Central memory CD8-positive, alpha-beta T cell (primary cell): Measurements from ENCODE around the gene CABLES1.

ENCODE experiments used
- ATAC-seq: fragments of 150-1000 bp; cut with Tn5 transposase; replicated peaks from 2 replicates; pipeline ENCODE4 v1.10.0; 2022; ENCODE audit warnings: mild to moderate bottlenecking, moderate FRiP score, moderate number of reproducible peaks; ENCODE audit not compliant: poor library complexity, severe bottlenecking; ENCODE audit errors: extremely low read depth
- DNase-seq, 2 donors: peaks; one replicate each; pipeline ENCODE4 v3.0.0; 2021; ENCODE audit warnings: low spot score in 2 of 2
- H3K27ac Mint-ChIP-seq: one replicate; pipeline ENCODE4 v1.8.0; 2022; ENCODE audit warnings: low read depth, mild to moderate bottlenecking, moderate library complexity, mixed read lengths
- H3K27me3 Mint-ChIP-seq: one replicate; pipeline ENCODE4 v1.8.0; 2022; ENCODE audit warnings: mixed read lengths
- H3K36me3 Mint-ChIP-seq: one replicate; pipeline ENCODE4 v1.8.0; 2022; ENCODE audit warnings: mild to moderate bottlenecking, moderate library complexity, mixed read lengths; ENCODE audit not compliant: insufficient read depth
- H3K4me1 Mint-ChIP-seq: one replicate; pipeline ENCODE4 v1.8.0; 2022; ENCODE audit warnings: mixed read lengths
- H3K4me3 Mint-ChIP-seq: one replicate; pipeline ENCODE4 v1.8.0; 2022; ENCODE audit warnings: mild to moderate bottlenecking, moderate library complexity, mixed read lengths
- H3K9me3 Mint-ChIP-seq: one replicate; pipeline ENCODE4 v1.8.0; 2022; ENCODE audit warnings: mixed read lengths

CABLES1 gene

GRCh38 chr18:23203891-23204432 is 68.7 kb downstream of the CABLES1 start:
- H3K9me3 Mint-ChIP-seq: no peaks in the 10 kb centered on the region
- no peaks in the 10 kb centered on the region for H3K4me1 Mint-ChIP-seq
- no peak overlapping the region for H3K4me3 Mint-ChIP-seq
- DNase-seq (no peak), ATAC-seq (no peak)
- no peak overlapping the region for H3K27ac Mint-ChIP-seq
- no peaks in the 10 kb centered on the region for H3K36me3 Mint-ChIP-seq
- peaks cover 45% of the 10 kb centered on the region for H3K27me3 Mint-ChIP-seq

DNA sequence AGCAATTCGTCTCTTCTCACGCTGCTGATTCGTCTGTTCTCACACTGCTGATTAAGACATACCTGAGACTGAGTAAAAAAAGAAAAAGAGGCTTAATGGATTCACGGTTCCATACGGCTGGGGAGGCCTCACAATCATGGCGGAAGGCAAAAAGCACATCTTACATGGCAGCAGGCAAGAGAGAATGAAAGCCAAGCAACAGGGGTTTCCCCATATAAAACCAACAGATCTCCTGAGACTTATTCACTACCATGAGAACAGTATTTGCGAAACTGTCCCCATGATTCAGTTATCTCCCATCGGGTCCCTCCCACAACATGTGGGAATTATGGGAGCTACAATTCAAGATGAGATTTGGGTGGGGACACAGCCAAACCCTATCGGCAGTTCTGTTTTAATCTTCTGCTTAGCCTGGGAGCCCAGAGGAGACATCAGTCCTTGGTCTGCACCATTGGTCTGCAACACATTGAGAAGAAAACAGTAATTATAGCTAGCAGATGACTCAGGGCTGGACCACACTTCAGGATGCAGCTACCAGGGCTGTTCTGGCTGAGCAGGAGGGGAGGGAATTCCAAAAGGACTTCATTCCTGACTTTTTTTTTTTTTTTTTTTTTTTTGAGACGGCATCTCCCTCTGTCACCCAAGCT is 69.4 kb downstream of the CABLES1 start:
- H3K27me3 Mint-ChIP-seq: peaks cover 52% of the 10 kb centered on the region
- no peaks in the 10 kb centered on the region for H3K36me3 Mint-ChIP-seq
- ATAC-seq (no peak), DNase-seq (no peak)
- H3K4me1 Mint-ChIP-seq: no peaks in the 10 kb centered on the region
- H3K27ac Mint-ChIP-seq: no peak overlapping the region
- H3K4me3 Mint-ChIP-seq: no peak overlapping the region
- H3K9me3 Mint-ChIP-seq: no peaks in the 10 kb centered on the region

- no peaks in the 10 kb centered on the region for H3K4me1 Mint-ChIP-seq
- no peak overlapping the region for H3K4me3 Mint-ChIP-seq
- ATAC-seq: no peak
- H3K9me3 Mint-ChIP-seq: no peaks in the 10 kb centered on the region
- H3K36me3 Mint-ChIP-seq: no peaks in the 10 kb centered on the region
- DNase-seq: no peak
- peaks cover 58% of the 10 kb centered on the region for H3K27me3 Mint-ChIP-seq
- H3K27ac Mint-ChIP-seq: no peak overlapping the region
Measured at GRCh38 chr18:23205980-23206379, 70.7 kb downstream of the CABLES1 start.

DNA sequence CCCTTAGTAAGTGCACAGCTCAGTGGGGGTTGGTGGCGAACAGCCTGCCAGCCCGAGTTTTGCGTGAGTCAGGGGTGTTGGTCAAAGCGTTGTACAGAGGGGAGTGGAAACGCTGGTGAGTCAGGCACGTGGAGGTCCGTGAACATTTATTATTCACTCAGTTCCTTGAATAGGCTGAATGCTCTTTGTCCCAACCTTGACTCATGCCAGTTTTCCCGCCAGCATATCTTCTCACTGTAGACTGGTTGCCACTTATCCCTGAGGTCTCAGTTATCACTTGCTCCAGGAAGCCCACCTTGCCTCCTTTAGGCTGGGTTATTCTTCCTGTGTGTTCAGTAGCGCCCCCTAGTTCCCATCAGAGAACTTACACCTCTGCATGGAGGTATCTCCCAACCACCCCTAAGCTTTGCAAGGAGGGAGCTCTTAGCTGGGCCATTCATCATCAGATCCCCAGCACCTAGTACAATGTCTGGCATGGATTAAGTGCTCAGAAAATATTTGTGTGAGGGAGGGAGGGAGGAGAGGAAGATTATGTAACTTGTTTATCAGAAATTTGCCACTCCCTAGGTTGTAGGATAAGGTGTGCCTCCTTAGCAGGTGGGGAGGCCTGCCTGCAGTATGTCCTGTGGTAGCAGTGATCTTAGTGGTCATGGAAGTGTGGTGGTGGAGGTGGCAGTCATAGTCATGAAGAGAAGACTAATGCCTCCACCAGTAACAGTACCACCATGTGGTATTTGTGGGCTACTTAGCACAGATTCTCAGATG is 72.1 kb downstream of the CABLES1 start:
- Mint-ChIP-seq H3K9me3 (no peaks in the 10 kb centered on the region), H3K27ac (no peak overlapping the region), H3K4me3 (no peak overlapping the region), H3K27me3 (peaks cover 47% of the 10 kb centered on the region), H3K4me1 (no peaks in the 10 kb centered on the region), H3K36me3 (no peaks in the 10 kb centered on the region)
- DNase-seq: no peak
- no peak for ATAC-seq

DNA sequence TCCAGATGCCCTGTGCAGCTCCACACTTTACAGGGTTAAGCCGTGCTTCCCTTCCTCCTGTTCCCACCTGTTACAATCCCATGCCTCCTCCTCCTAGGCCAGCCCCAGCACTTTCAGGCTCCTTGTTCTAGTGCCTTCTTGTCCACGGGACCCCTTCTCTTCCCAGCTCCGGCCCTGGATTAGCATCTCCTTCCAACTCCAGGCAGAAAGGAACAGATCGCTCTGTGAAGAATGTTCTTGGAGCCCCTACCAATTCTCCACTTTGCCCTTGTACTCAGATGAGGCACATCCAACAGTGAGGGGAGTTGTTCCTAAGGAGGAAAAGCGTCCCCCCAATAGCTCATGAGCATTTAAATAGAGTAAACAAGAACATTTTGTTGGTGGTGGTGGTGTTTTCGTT is 72.7 kb downstream of the CABLES1 start:
- ATAC-seq (no peak), DNase-seq (no peak)
- H3K4me1 Mint-ChIP-seq: no peaks in the 10 kb centered on the region
- H3K36me3 Mint-ChIP-seq: no peaks in the 10 kb centered on the region
- H3K4me3 Mint-ChIP-seq: no peak overlapping the region
- no peak overlapping the region for H3K27ac Mint-ChIP-seq
- no peaks in the 10 kb centered on the region for H3K9me3 Mint-ChIP-seq
- peaks cover 46% of the 10 kb centered on the region for H3K27me3 Mint-ChIP-seq

DNA sequence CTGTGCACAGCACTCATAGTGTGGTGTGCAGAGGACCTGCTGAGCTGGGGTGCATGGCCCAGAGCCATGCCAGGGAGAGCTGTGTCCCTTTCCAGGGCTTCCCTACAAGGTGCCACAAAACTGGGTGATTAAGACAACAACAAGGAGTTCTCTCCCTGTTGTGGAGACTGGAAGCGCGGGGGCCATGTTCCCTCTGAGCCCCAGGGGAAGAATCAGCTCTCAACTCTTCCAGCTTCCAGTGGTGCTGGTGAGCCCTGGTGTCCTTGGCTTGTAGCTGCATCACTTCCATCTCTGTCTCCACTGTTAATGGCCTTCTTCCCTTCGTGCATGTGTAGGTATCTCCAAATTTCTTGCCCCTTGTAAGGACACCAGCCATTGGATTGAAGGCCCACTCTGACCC is 73.3 kb downstream of the CABLES1 start:
- H3K36me3 Mint-ChIP-seq: no peaks in the 10 kb centered on the region
- H3K27ac Mint-ChIP-seq: no peak overlapping the region
- H3K4me1 Mint-ChIP-seq: no peaks in the 10 kb centered on the region
- DNase-seq (no peak), ATAC-seq (no peak)
- H3K27me3 Mint-ChIP-seq: peaks cover 46% of the 10 kb centered on the region
- H3K9me3 Mint-ChIP-seq: no peaks in the 10 kb centered on the region
- no peak overlapping the region for H3K4me3 Mint-ChIP-seq

- H3K36me3 Mint-ChIP-seq: no peaks in the 10 kb centered on the region
- H3K27me3 Mint-ChIP-seq: peaks cover 46% of the 10 kb centered on the region
- H3K4me3 Mint-ChIP-seq: no peak overlapping the region
- no peaks in the 10 kb centered on the region for H3K4me1 Mint-ChIP-seq
- ATAC-seq (no peak), DNase-seq (no peak)
- H3K27ac Mint-ChIP-seq: no peak overlapping the region
- H3K9me3 Mint-ChIP-seq: no peaks in the 10 kb centered on the region
Measured at GRCh38 chr18:23209031-23209430, 73.7 kb downstream of the CABLES1 start.

DNA sequence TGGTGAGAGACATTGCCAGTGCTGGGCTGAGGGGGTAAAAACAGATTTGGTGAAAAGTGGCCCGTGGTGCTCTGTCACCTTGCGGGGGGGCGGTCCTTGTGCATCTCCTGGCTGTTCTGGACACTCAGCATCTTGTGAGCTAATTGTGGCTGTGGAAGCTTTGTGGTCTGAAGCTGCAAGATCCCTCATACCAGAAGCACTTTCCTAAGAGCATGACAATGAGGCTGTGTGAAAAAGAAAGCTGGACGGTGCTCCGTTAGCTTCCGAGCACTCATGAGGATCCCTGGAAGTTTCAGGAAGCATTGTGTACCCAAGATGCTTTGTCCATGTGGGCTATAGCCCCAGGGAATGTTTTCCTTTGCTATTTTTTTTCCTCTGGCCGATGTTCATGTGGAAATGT is 74.5 kb downstream of the CABLES1 start:
- no peak for DNase-seq
- H3K27ac Mint-ChIP-seq: no peak overlapping the region
- H3K9me3 Mint-ChIP-seq: no peaks in the 10 kb centered on the region

DNA sequence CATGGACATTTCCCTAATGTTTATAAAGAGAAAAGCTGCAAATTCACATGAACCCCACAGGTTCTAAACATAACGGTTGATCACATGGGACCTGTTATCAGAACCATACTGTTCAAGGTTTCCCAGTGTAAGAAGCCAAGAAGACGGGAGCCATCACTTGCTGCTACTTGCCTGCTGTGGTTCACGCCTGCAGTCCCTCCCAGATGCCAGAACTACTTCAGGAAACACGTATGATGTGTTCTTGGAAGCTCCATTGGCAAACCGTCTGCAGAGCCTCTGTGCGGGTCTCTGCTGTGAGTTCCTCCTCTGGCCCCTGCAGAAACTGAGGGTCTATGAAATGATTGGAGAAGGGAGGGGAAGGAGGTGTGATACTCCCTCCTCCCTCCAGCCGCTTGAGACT is 75.2 kb downstream of the CABLES1 start:
- H3K36me3 Mint-ChIP-seq: no peaks in the 10 kb centered on the region
- ATAC-seq (no peak), DNase-seq (no peak)
- no peak overlapping the region for H3K27ac Mint-ChIP-seq
- no peaks in the 10 kb centered on the region for H3K4me1 Mint-ChIP-seq
- H3K27me3 Mint-ChIP-seq: peaks cover 44% of the 10 kb centered on the region
- H3K9me3 Mint-ChIP-seq: no peaks in the 10 kb centered on the region
- no peak overlapping the region for H3K4me3 Mint-ChIP-seq

More for the DNA sequence above, 74.5 kb downstream of the CABLES1 start:
- H3K4me3 Mint-ChIP-seq: no peak overlapping the region
- H3K4me1 Mint-ChIP-seq: no peaks in the 10 kb centered on the region
- peaks cover 46% of the 10 kb centered on the region for H3K27me3 Mint-ChIP-seq
- H3K36me3 Mint-ChIP-seq: no peaks in the 10 kb centered on the region
- ATAC-seq: no peak

DNA sequence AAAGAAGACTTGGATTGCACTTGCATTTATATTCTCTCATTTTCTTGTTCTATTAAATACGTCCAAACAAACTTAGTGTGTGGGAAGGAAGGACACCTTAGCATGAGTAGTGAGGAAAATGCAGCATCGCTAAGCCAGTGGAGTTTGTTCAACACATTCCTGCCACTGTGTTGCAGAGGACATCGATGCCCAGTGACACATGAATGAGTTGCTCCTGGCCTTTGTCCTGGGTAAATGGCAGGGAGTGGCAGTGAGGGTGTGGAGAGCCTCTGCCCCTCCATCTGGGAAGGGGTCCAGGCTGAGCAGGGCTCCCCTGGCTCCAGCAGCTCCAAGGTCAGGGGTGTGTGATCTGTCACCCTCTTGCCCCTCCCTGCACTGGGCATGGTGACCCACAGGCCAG is 75.9 kb downstream of the CABLES1 start:
- no peak for ATAC-seq
- Mint-ChIP-seq H3K36me3 (no peaks in the 10 kb centered on the region), H3K27ac (no peak overlapping the region), H3K27me3 (peaks cover 38% of the 10 kb centered on the region), H3K4me3 (no peak overlapping the region), H3K4me1 (no peaks in the 10 kb centered on the region), H3K9me3 (no peaks in the 10 kb centered on the region)
- DNase-seq: no peak

DNA sequence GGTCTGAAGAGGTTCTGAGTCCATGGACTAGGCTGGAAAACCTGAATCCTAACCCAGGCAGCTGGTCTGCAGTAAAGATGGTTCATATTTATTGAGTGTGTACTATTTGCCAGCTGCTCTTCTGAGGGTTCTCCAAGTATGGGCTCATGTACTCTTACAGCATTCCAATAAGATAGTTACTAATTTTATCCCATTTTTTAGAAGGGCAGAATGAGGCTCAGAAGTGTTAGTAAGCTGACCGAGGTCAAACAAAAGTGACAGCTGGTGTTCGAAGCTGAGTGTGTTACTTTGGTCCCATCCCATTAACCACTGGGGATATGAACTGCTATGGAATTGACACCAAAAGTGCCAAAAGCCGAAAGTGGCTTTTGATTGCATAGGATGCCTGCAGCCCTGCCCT is 76.9 kb downstream of the CABLES1 start:
- ATAC-seq: no peak
- Mint-ChIP-seq H3K27ac (no peak overlapping the region), H3K9me3 (no peaks in the 10 kb centered on the region), H3K36me3 (no peaks in the 10 kb centered on the region), H3K27me3 (peaks cover 37% of the 10 kb centered on the region), H3K4me1 (no peaks in the 10 kb centered on the region), H3K4me3 (no peak overlapping the region)
- DNase-seq: no peak

DNA sequence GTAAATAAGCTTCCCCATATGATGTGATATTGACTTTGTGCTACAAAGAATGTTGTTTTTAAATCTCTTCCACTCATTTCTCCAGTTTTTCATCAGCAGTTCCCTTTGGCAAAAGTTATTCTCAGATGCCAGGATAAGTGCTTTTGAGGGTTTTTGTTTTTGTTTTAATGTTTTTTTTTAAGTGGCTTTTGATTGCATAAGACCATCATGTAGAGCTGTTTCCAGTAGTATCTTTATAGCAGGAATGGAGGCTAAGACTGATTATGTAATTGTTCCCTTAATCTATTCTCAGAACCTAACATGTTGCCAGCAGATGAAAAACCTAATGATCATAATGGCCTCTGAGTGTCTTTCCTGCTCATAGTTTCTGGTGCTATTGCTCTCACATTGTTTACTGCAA is 77.9 kb downstream of the CABLES1 start:
- no peaks in the 10 kb centered on the region for H3K4me1 Mint-ChIP-seq
- no peak for ATAC-seq

GRCh38 chr18:23217781-23218180 is 82.5 kb downstream of the CABLES1 start:
- Mint-ChIP-seq H3K4me3 (no peak overlapping the region), H3K27ac (no peak overlapping the region)
- DNase-seq: no peak

More for the DNA sequence above, 77.9 kb downstream of the CABLES1 start:
- no peak overlapping the region for H3K27ac Mint-ChIP-seq
- no peaks in the 10 kb centered on the region for H3K9me3 Mint-ChIP-seq
- no peak for DNase-seq
- H3K36me3 Mint-ChIP-seq: no peaks in the 10 kb centered on the region
- H3K27me3 Mint-ChIP-seq: peaks cover 32% of the 10 kb centered on the region
- no peak overlapping the region for H3K4me3 Mint-ChIP-seq

More at GRCh38 chr18:23217781-23218180, 82.5 kb downstream of the CABLES1 start:
- H3K27me3 Mint-ChIP-seq: peaks cover 13% of the 10 kb centered on the region
- no peaks in the 10 kb centered on the region for H3K4me1 Mint-ChIP-seq
- no peaks in the 10 kb centered on the region for H3K36me3 Mint-ChIP-seq
- ATAC-seq: no peak
- H3K9me3 Mint-ChIP-seq: no peaks in the 10 kb centered on the region
